GM12891 (cell line): Measurements from ENCODE around the gene WDR62.

ENCODE experiments used
- PAX5 ChIP-seq: IDR thresholded peaks from 2 replicates; pipeline ENCODE4 v1.6.1; 2011; ENCODE audit warnings: low read length, moderate library complexity, mild to moderate bottlenecking; ENCODE audit not compliant: insufficient read depth, severe bottlenecking
- POLR2A ChIP-seq: IDR thresholded peaks from 2 replicates; pipeline ENCODE4 v1.6.1; 2011; ENCODE audit warnings: low read depth, low read length, control low read depth
- POLR2AphosphoS5 ChIP-seq: IDR thresholded peaks from 2 replicates; pipeline ENCODE4 v1.6.1; 2011; ENCODE audit warnings: low read depth, low read length, control low read depth
- POU2F2 ChIP-seq: IDR thresholded peaks from 2 replicates; pipeline ENCODE4 v1.6.1; 2011; ENCODE audit warnings: low read depth, mild to moderate bottlenecking, control low read depth, low read length, moderate library complexity
- SPI1 ChIP-seq: IDR thresholded peaks from 2 replicates; pipeline ENCODE4 v1.6.1; 2011; ENCODE audit warnings: low read depth, low read length, control low read depth
- TAF1 ChIP-seq: IDR thresholded peaks from 2 replicates; pipeline ENCODE4 v1.6.1; 2011; ENCODE audit warnings: low read depth, low read length, control low read depth

DNA sequence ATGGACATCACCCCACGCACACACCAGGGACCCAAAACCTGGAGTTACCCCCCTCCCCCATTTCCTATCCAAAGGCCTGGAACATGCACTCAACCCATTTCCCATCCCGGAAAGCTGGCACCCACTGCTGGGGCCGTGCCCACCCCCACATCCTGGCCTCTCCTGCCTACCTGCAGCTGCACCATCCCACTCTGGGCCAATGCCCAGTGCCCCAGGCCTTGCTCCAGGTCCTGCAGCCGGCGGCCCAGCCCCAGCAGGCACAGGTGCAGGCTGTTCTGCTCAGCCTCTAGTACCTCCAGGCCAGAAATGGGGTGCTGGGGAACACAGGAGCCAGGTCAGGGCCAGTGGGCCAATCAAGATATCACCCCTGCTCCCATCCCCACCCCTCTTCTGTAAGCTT, 47.7 kb upstream of the WDR62 start:
- TF ChIP-seq POU2F2 (no peak), POLR2A (no peak), TAF1 (no peak), POLR2AphosphoS5 (no peak), SPI1 (no peak), PAX5 (no peak)
